Activated naive CD4-positive, alpha-beta T cell treated with anti-CD3 and anti-CD28 coated beads for 36 hours (primary cell): ENCODE results near the gene GPR173. TPM values are rescaled to one million over a fixed set of nuclear protein-coding genes. Genes with fewer than 3 reads are reported as not detected.

Experiments
- CTCF ChIA-PET: fragments of 350-600 bp; sonication (Branson Sonifier 250); formaldehyde crosslinking; loops from one replicate; lab custom pipeline; 2021; ENCODE audit warnings: antibody characterized with exemption; lab: Charles Lee
- DNase-seq: peaks from one replicate; pipeline ENCODE4 v3.0.0-alpha.2; 2020
- H3K27ac Mint-ChIP-seq: one replicate; pipeline ENCODE4 v1.8.0; 2021; ENCODE audit warnings: mild to moderate bottlenecking, mixed read lengths
- H3K27me3 Mint-ChIP-seq: one replicate; pipeline ENCODE4 v1.8.0; 2021; ENCODE audit warnings: low read depth, mixed read lengths
- H3K36me3 Mint-ChIP-seq: one replicate; pipeline ENCODE4 v1.8.0; 2021; ENCODE audit warnings: low read depth, mixed read lengths
- H3K4me1 Mint-ChIP-seq: one replicate; pipeline ENCODE4 v1.8.0; 2021; ENCODE audit warnings: low read depth, mixed read lengths
- H3K4me3 Mint-ChIP-seq: one replicate; pipeline ENCODE4 v1.8.0; 2021; ENCODE audit warnings: mild to moderate bottlenecking, moderate library complexity, mixed read lengths
- H3K9me3 Mint-ChIP-seq: one replicate; pipeline ENCODE4 v1.8.0; 2021; ENCODE audit warnings: mixed read lengths
- intact Hi-C: fragments of 100-400 bp; cut with micrococcal nuclease; formaldehyde crosslinking; loops from one replicate; pipeline ENCODE4 v1.15.1; 2023
- total RNA-seq, 2 experiments: library from RNA; stranded (reverse); gene quantifications; one replicate each; pipeline ENCODE4 v1.2.3, GENCODE V29; 2021

Gene GPR173, protein sequence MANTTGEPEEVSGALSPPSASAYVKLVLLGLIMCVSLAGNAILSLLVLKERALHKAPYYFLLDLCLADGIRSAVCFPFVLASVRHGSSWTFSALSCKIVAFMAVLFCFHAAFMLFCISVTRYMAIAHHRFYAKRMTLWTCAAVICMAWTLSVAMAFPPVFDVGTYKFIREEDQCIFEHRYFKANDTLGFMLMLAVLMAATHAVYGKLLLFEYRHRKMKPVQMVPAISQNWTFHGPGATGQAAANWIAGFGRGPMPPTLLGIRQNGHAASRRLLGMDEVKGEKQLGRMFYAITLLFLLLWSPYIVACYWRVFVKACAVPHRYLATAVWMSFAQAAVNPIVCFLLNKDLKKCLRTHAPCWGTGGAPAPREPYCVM
- total RNA-seq = under 1 TPM in 1 of 2 experiments, not detected in 1; 0.05 TPM

DNA sequence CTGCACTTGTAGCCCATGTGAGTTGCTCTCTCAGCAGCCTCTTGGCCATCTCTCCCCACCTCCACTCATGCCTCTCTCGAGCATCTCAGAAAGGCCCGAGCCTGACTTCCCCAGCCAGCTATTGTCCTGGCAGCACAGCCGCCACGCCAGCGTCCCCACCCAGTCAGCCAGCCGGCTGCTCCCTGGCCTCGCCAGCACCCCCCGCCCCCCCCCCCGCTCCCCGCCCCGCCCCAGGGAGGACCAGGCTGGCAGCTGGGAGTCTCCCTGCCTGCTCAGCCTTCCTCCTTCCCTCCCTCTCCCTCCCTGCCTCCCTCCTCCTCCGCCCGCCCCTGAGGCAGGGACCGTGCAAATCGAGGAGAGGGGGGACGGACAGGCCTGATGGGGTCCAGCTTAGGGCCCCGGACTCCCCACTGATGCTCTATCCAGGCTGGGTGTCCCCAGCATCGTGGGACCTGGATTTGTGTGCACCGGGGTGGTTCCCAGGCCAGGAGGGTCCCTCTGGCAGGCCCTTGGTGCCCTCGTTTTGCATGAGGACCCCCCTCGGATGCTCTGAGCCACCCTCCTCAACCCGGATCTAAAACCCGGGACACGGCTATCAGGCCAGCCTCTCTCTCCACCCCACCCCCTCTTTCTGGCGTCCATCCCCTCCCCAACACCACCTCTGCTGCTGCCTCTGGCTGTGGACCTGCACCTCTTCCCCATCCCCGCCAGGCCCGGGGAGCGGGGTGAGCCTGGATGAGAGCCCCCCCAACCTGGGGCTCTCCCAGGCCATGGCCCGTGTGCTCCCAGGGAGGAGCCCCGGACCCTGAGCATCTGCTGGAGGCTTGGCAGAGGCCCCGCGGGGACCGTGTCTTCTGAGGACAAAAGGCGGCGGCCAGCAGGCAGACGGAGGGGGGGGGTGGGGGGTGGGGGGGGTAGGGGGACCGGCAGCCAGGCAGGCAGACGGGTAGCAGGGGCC, at the start of gene GPR173:
GPR173 (plus strand) TSS at position 621 of the 958 bp plus-strand sequence. CDS start 27,833 bp downstream, outside the sequence.
- H3K4me3 Mint-ChIP-seq = no peak within 1 kb of the TSS
- DNase-seq = no peak
- no peaks in the 10 kb centered on the region for H3K9me3 Mint-ChIP-seq
- no peak within 1 kb of the TSS for H3K27ac Mint-ChIP-seq
- peaks cover 3% of the 10 kb centered on the region for H3K4me1 Mint-ChIP-seq
- no peaks in the 10 kb centered on the region for H3K36me3 Mint-ChIP-seq
- H3K27me3 Mint-ChIP-seq = peaks cover 5% of the 10 kb centered on the region
- intact Hi-C loops = no loop called here
- CTCF ChIA-PET = no interaction called here

DNA sequence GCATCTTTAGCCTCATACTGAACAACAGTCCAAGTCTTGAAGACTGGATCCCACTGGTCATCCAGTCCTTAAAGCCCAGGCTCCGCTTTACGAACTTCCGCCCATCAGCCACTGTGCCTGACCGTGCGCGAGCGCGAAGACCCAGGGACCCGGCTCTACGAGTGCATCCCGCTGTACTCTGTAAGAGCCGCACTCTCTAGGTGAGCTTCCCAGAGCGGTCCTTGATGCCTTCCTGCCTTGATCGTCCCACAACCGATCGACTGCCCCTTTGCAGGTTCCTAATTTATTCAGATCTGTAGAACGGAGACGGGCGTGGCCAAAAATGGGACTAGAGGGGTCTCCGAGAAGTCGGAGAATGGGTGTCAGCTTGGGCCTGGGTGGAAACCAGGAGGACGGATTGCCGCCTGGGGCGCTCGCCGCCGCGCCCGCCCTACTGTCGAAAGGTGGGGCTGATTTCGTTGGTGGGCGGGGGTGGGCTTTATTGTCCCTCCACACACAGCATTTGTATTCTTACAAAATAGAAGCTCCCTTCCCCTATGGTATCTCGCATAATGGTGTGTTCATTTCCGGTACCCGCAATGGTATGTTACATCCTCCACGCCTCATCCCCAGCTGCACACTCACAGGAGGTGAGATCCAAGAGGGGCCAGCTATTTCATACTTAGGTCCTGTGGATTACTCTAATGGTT, 48.0 kb upstream of the GPR173 start:
- peaks cover 14% of the 10 kb centered on the region for H3K4me1 Mint-ChIP-seq
- peak overlapping the region; percentile 52 for H3K4me3 Mint-ChIP-seq
- CTCF ChIA-PET = interaction anchor here (2.6 kb wide), 1 partner anchor 11 kb away, joined by 12 read pairs; no protein-coding TSS in a partner anchor
- no peak overlapping the region for H3K27ac Mint-ChIP-seq
- H3K27me3 Mint-ChIP-seq = no peaks in the 10 kb centered on the region
- DNase-seq = peak; percentile 24
- intact Hi-C loops = no loop called here
- H3K36me3 Mint-ChIP-seq = no peaks in the 10 kb centered on the region
- H3K9me3 Mint-ChIP-seq = no peaks in the 10 kb centered on the region

DNA sequence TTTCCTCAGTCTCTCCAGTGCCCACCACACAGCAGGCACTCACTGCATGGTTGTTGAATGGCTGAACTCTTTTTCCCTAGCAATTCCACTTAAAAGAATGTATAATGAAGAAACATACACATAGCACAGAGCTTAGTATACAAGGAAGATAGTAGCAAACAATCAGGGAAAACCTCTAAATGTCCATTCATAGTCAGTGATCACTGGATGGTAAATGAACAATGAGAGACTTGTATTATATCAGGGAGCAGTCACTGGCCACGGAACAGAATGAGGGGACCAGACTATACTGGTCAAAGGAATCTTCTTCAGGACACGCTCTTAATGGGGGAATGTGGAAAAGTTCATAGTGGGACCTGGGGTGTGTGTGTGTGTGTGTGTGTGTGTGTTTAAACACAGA, 46.6 kb upstream of the GPR173 start:
- no peaks in the 10 kb centered on the region for H3K27me3 Mint-ChIP-seq
- no peak for DNase-seq
- H3K4me3 Mint-ChIP-seq = no peak overlapping the region
- intact Hi-C loops = no loop called here
- H3K27ac Mint-ChIP-seq = no peak overlapping the region
- no peaks in the 10 kb centered on the region for H3K36me3 Mint-ChIP-seq
- no peaks in the 10 kb centered on the region for H3K9me3 Mint-ChIP-seq
- peaks cover 10% of the 10 kb centered on the region for H3K4me1 Mint-ChIP-seq
- CTCF ChIA-PET = interaction anchor here (2.6 kb wide), 1 partner anchor 13 kb away, joined by 12 read pairs; no protein-coding TSS in a partner anchor

DNA sequence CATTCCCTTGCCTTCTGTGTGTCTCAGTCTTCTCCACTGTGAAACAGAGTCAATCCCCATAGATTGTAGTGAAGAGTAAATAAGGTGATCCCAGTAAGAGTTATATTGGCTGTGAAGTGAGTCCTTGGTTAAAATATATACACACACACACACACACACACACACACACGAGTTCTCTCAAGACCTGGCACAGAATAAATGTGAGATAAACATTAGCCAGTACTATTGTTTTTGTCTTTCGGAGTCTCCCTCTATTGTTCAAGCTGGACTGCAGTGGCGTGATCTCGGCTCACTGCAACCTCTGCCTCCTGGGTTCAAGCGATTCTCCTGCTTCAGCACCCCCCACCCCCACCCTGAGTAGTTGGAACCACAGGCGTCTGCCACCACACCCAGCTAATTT, 45.5 kb upstream of the GPR173 start:
- DNase-seq = no peak
- intact Hi-C loops = no loop called here
- Mint-ChIP-seq H3K9me3 (no peaks in the 10 kb centered on the region), H3K4me3 (no peak overlapping the region), H3K36me3 (no peaks in the 10 kb centered on the region), H3K4me1 (peaks cover 10% of the 10 kb centered on the region), H3K27ac (no peak overlapping the region), H3K27me3 (no peaks in the 10 kb centered on the region)
- CTCF ChIA-PET = no interaction called here

DNA sequence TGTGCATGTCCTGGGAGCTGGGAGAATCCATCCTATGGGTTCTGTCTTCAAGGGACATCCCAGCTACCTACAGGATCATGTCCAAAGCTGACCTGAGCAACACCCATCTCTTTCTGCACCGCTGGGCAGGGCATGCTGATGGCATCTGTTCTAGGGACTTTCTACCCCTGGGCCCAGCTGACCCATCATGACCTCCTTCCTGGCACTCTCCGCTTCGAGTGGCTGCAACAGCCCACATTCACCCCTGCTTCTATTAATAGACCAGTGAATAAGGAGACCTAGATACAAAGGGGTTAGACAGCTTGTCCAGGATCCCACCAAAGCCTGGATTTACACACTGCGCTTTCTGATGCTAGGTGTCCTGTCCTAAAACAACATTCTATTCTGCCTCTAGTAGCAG, 44.6 kb upstream of the GPR173 start:
- no peaks in the 10 kb centered on the region for H3K27me3 Mint-ChIP-seq
- H3K36me3 Mint-ChIP-seq = no peaks in the 10 kb centered on the region
- H3K9me3 Mint-ChIP-seq = no peaks in the 10 kb centered on the region
- DNase-seq = no peak
- H3K4me1 Mint-ChIP-seq = peaks cover 10% of the 10 kb centered on the region
- intact Hi-C loops = no loop called here
- CTCF ChIA-PET = no interaction called here
- H3K27ac Mint-ChIP-seq = no peak overlapping the region
- no peak overlapping the region for H3K4me3 Mint-ChIP-seq

DNA sequence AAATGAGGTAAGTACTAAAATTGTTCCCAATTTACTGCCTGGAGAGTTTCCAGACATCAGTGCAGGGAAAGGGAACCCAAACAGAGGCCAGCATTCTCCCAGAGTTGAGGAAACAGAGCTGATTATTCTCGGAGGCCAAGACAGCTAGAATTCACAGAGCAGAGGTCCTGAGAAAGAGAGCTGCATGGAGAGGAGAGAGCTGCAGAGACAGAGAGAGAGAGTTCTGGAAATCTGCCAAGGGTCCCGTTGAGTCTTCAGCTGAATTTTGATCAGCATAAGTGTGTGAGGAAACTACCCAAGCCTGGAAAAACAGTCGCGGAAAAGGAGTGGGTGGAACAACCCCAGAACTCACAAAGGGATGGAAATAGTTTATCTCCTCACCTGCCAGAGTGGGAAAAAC, 43.8 kb upstream of the GPR173 start:
- CTCF ChIA-PET = interaction anchor here (1.5 kb wide), 1 partner anchor 8 kb away, joined by 5 read pairs; no protein-coding TSS in a partner anchor
- Mint-ChIP-seq H3K4me3 (no peak overlapping the region), H3K27me3 (no peaks in the 10 kb centered on the region), H3K9me3 (no peaks in the 10 kb centered on the region), H3K36me3 (no peaks in the 10 kb centered on the region), H3K4me1 (peaks cover 10% of the 10 kb centered on the region), H3K27ac (no peak overlapping the region)
- intact Hi-C loops = no loop called here
- DNase-seq = no peak

DNA sequence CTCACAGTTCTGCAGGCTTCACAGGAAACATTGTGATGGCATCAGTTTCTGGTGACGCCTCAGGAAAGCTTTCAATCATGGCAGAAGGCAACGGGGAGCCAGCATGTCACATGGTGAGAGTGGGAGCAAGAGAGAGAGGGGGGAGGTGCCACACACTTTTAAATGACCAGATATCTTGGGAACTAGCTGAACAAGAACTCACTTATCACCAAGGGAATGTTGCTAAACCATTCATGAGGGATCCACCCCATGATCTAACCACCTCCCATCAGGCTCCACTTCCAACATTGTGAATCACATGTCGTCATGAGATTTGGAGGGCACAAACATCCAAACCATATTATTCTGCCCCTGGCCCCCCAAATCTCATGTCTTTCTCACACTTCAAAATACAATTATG, 43.3 kb upstream of the GPR173 start:
- Mint-ChIP-seq H3K36me3 (no peaks in the 10 kb centered on the region), H3K9me3 (no peaks in the 10 kb centered on the region), H3K27me3 (no peaks in the 10 kb centered on the region), H3K4me3 (no peak overlapping the region), H3K27ac (no peak overlapping the region), H3K4me1 (peaks cover 10% of the 10 kb centered on the region)
- no peak for DNase-seq
- intact Hi-C loops = no loop called here
- CTCF ChIA-PET = interaction anchor here (1.5 kb wide), 1 partner anchor 9 kb away, joined by 5 read pairs; no protein-coding TSS in a partner anchor

DNA sequence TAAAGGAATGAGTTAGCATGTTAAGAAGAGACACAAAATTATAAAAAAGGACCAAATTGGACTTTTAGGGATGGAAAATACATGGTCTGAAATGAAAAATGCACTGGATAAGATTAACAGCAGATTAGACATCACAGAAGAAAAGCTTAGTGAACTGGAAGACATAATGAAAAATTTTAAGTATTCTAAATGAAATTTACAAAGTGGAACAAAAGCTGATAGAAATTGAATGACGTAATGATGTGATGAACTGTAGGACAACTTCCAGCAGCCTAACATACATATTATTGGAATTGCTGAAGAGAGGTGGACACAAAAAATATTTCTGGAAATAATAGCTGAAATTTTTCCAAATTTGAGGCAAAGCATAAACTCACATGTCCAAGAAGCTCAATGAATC, 39.6 kb upstream of the GPR173 start:
- intact Hi-C loops = no loop called here
- H3K9me3 Mint-ChIP-seq = no peaks in the 10 kb centered on the region
- H3K4me3 Mint-ChIP-seq = no peak overlapping the region
- H3K27ac Mint-ChIP-seq = no peak overlapping the region
- DNase-seq = no peak
- H3K27me3 Mint-ChIP-seq = no peaks in the 10 kb centered on the region
- H3K36me3 Mint-ChIP-seq = no peaks in the 10 kb centered on the region
- CTCF ChIA-PET = interaction anchor here (0.6 kb wide), 1 partner anchor 15 kb away, joined by 3 read pairs; no protein-coding TSS in a partner anchor
- H3K4me1 Mint-ChIP-seq = peaks cover 4% of the 10 kb centered on the region

DNA sequence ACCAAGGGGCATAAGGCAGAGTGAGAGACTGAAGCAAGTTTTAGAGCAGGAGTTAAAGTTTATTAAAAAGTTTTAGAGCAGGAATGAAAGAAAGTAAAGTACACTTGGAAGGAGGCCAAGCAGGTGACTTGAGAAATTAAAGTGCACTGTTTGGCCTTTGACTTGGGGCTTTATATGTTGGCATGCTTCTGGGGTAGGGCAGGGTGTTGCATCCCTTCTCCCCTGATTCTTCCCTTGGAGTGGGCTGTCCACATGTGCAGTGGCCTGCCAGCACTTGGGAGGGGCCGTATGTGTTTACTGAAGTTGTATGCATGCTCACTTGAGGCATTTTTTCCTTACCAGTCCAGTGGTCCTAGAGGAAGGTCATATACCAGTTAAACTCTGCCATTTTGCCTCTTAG, 35.3 kb upstream of the GPR173 start:
- CTCF ChIA-PET = no interaction called here
- DNase-seq = no peak
- no peaks in the 10 kb centered on the region for H3K4me1 Mint-ChIP-seq
- no peak overlapping the region for H3K4me3 Mint-ChIP-seq
- no peak overlapping the region for H3K27ac Mint-ChIP-seq
- H3K36me3 Mint-ChIP-seq = no peaks in the 10 kb centered on the region
- no peaks in the 10 kb centered on the region for H3K27me3 Mint-ChIP-seq
- intact Hi-C loops = no loop called here
- no peaks in the 10 kb centered on the region for H3K9me3 Mint-ChIP-seq

DNA sequence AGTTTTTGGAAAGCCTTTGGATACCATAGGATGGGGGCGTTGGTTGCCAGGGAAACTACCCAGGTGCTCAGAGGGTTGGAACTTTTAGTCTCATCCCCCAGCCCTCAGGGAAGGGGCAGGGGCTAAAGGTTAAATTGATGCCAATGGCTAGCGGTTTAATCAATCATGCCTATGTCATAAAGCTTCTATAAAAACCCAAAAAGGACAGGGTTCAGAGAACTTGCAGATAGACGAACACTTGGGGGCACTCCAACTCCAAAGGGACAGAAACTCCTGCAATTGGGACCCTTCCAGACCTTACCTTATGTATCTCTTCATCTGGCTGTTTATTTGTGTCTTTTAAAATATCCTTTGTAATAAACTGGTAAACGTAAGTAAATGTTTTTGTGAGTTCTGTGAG, 30.0 kb upstream of the GPR173 start:
- intact Hi-C loops = no loop called here
- H3K4me3 Mint-ChIP-seq = no peak overlapping the region
- no peaks in the 10 kb centered on the region for H3K4me1 Mint-ChIP-seq
- DNase-seq = no peak
- CTCF ChIA-PET = no interaction called here
- H3K27me3 Mint-ChIP-seq = no peaks in the 10 kb centered on the region
- no peaks in the 10 kb centered on the region for H3K36me3 Mint-ChIP-seq
- H3K9me3 Mint-ChIP-seq = no peaks in the 10 kb centered on the region
- no peak overlapping the region for H3K27ac Mint-ChIP-seq

DNA sequence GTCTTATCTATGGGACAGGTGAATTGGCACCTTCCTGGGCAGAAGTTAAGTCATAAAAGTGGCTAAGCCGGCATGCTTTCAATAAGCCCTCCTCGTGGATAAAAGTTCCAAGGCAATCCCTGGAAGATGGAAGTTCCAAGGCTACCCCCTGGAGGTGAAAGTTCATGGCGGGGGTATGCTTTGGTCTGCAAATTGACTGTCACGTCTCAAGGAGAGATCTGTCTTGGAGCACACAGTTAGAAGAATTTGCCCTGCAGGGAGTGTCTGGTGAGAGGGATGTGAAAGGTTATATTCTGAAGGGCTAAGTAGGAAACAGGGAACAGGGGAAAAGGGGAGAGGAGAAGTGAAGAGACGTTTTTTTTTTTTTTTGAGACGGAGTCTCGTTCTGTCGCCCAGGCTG, 26.2 kb upstream of the GPR173 start:
- no peak overlapping the region for H3K27ac Mint-ChIP-seq
- DNase-seq = no peak
- H3K27me3 Mint-ChIP-seq = no peaks in the 10 kb centered on the region
- CTCF ChIA-PET = no interaction called here
- H3K36me3 Mint-ChIP-seq = no peaks in the 10 kb centered on the region
- H3K4me1 Mint-ChIP-seq = no peaks in the 10 kb centered on the region
- H3K4me3 Mint-ChIP-seq = no peak overlapping the region
- H3K9me3 Mint-ChIP-seq = no peaks in the 10 kb centered on the region
- intact Hi-C loops = no loop called here

DNA sequence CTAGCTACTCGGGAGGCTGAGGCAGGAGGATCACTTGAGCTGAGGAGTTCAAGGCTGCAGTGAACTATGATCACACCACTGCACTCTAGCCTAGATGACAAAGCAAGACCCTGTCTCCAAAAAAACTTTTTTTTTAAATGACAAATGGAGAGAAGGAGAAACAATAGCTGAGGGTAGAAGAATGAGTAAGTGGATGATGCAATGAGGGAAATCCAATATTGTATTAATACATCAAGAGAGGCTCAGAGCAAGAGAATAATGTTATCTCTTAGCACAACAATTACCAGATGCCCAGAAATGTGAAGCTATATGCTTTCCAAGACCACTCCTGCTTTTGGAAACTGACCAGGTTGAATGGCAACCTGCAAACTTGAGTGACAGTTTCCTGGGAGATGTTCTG, 19.9 kb upstream of the GPR173 start:
- Mint-ChIP-seq H3K9me3 (no peaks in the 10 kb centered on the region), H3K4me1 (no peaks in the 10 kb centered on the region), H3K36me3 (no peaks in the 10 kb centered on the region), H3K27ac (no peak overlapping the region), H3K4me3 (no peak overlapping the region), H3K27me3 (no peaks in the 10 kb centered on the region)
- no peak for DNase-seq
- intact Hi-C loops = no loop called here
- CTCF ChIA-PET = no interaction called here
